GM12801 (cell line): ENCODE data around the gene KCTD16.

Experiments used
- CTCF ChIP-seq: IDR thresholded peaks from one replicate; pipeline ENCODE4 v1.5.1; 2011; ENCODE audit warnings: control low read depth; ENCODE audit not compliant: insufficient read length; ENCODE audit errors: extremely low read depth

KCTD16 gene

DNA sequence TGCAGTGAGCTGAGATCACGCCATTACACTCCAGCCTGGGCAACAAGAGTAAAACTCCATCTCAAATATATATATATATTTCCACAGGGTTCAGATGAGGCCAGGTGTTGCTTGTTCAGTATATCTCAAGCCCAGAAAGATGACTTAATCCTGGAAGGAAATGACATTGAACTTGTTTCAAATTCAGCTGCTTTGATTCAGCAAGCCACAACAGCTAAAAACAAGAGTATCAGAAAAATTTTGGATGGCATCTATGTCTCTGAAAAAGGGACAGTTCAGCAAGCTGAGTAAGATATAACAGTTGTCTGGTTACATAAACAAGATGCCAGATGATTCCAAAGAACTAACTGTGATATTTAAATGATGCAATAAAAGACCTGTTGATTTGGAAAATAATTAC, 352.0 kb downstream of the KCTD16 start:
- TF ChIP-seq CTCF: no peak

DNA sequence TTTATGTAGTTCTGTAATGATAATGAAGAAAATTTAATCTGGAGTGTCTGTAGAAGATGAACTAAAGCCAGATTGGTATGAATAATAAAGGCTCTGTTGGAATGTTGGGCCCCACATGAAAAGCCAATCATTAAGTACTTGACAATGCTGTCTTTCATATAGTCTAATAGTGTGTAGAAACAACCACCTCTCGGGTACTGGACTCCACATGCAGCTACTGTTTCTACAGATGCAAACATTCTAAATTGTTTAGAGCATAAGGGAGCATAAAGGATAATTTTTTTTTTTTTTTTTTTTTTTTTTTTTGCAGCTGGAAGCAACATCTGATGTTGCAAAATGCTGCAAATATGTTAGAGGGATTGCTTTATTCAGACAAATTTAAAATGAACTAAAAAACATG, 354.3 kb downstream of the KCTD16 start:
- no peak for TF ChIP-seq CTCF

GRCh38 chr5:144531188-144531587, 360.5 kb downstream of the KCTD16 start:
- no peak for TF ChIP-seq CTCF
